ENCODE measurements around the gene CFAP57.

DNA sequence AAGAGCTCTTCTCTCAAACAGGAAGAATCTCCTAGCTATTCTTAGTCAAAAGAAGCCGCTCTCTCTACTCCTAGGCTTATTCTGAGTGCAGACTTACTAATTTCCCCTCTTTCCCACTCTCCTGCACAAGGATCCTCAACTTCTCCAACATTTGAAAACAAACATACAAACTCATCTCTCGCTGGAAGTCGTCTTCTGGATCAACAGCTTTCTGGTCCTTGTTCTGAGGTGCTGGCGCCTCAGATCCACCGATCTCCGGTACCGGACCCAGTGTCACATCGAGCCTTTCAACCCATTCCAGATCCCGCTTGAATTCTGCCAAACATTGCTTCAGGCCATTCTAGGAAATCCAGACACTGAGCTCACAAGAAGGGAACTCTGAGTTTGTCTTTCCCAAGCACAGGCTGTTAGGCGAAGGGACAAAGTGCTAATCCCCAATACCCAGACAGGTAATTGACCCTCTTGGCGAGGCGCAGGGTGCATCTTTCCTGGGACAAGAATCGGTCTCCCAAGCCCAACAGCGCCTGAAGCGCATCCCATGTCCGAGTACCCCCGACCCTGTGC, 736 bp upstream of the CFAP57 start:
- TF ChIP-seq, protein P1, sequence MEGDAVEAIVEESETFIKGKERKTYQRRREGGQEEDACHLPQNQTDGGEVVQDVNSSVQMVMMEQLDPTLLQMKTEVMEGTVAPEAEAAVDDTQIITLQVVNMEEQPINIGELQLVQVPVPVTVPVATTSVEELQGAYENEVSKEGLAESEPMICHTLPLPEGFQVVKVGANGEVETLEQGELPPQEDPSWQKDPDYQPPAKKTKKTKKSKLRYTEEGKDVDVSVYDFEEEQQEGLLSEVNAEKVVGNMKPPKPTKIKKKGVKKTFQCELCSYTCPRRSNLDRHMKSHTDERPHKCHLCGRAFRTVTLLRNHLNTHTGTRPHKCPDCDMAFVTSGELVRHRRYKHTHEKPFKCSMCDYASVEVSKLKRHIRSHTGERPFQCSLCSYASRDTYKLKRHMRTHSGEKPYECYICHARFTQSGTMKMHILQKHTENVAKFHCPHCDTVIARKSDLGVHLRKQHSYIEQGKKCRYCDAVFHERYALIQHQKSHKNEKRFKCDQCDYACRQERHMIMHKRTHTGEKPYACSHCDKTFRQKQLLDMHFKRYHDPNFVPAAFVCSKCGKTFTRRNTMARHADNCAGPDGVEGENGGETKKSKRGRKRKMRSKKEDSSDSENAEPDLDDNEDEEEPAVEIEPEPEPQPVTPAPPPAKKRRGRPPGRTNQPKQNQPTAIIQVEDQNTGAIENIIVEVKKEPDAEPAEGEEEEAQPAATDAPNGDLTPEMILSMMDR (IDR thresholded peaks at IDR 0.05) = no peak
- no peak for TF ChIP-seq POLR2AphosphoS5 (IDR thresholded peaks at IDR 0.05; ENCODE audit: insufficient read depth in 1 of 2, low read depth in 1 of 2)

Measured in vagina (tissue), 2 donors.